Lung microvascular endothelial cell (primary cell): ENCODE data around the gene PRKN. TPM values are rescaled to one million over a fixed set of nuclear protein-coding genes. Genes with fewer than 3 reads are reported as not detected.
A peak's percentile ranks its signal among the peaks of the same experiment; 100 is the strongest.

Experiments used
- DNase-seq, 2 donors: peaks; one replicate each; pipeline versions ENCODE4 v3.0.0 to v3.0.0-alpha.2; 2010; ENCODE audit warnings: low read depth in 2 of 2
- total RNA-seq: library from RNA; depleted of rRNA; stranded (reverse); fragments of >200 nt; gene quantifications from 2 replicates; pipeline ENCODE4 v1.2.1, GENCODE V29; 2014

Gene PRKN
- total RNA-seq, 1 donor from 2014 or later, result 0.40 TPM

GRCh38 chr6:162187168-162187935 lies 540.2 kb downstream of the PRKN start:
- no peak for DNase-seq

GRCh38 chr6:162184465-162184864 lies 543.1 kb downstream of the PRKN start:
- DNase-seq, result no peak

- peak in 1 of 2 donors; percentile 7 for DNase-seq
These were observed 545.7 kb downstream of the PRKN start for GRCh38 chr6:162181741-162182401.

GRCh38 chr6:162181111-162181510 lies 546.5 kb downstream of the PRKN start:
- no peak for DNase-seq

GRCh38 chr6:162179196-162179951 lies 548.2 kb downstream of the PRKN start:
- DNase-seq, result no peak

GRCh38 chr6:162178666-162179065 lies 548.9 kb downstream of the PRKN start:
- DNase-seq, result no peak

GRCh38 chr6:162178266-162178665 lies 549.3 kb downstream of the PRKN start:
- no peak for DNase-seq

GRCh38 chr6:162177746-162178145 lies 549.8 kb downstream of the PRKN start:
- no peak for DNase-seq

GRCh38 chr6:162173466-162173865 lies 554.1 kb downstream of the PRKN start:
- DNase-seq, result no peak

GRCh38 chr6:162165479-162165878 lies 562.1 kb downstream of the PRKN start:
- DNase-seq, result no peak

- DNase-seq, result no peak
These were observed 570.2 kb downstream of the PRKN start for GRCh38 chr6:162157167-162157870.

- no peak for DNase-seq
These were observed 571.4 kb downstream of the PRKN start for GRCh38 chr6:162156146-162156545.

- DNase-seq, result no peak
These were observed 572.6 kb downstream of the PRKN start for GRCh38 chr6:162154930-162155329.

- DNase-seq, result no peak
These were observed 573.6 kb downstream of the PRKN start for GRCh38 chr6:162154001-162154400.

GRCh38 chr6:162153120-162153519 lies 574.4 kb downstream of the PRKN start:
- no peak for DNase-seq

GRCh38 chr6:162151021-162151665 lies 576.4 kb downstream of the PRKN start:
- DNase-seq, result no peak

GRCh38 chr6:162150295-162150694 lies 577.3 kb downstream of the PRKN start:
- DNase-seq, result no peak

- DNase-seq, result no peak
These were observed 577.8 kb downstream of the PRKN start for GRCh38 chr6:162149786-162150185.

- DNase-seq, result no peak
These were observed 579.8 kb downstream of the PRKN start for GRCh38 chr6:162147805-162148204.

GRCh38 chr6:162147281-162147680 lies 580.3 kb downstream of the PRKN start:
- DNase-seq, result no peak

- DNase-seq, result no peak
These were observed 587.2 kb downstream of the PRKN start for GRCh38 chr6:162140251-162140852.
